GM23248 (cell line): ENCODE results near the gene ZBTB16.

Experiments used
- EZH2 ChIP-seq: fragments of 200-600 bp; sonication (generic); IDR thresholded peaks from 2 replicates; pipeline ENCODE4 v1.6.1; 2018; ENCODE audit warnings: antibody characterized with exemption, mild to moderate bottlenecking; ENCODE audit not compliant: insufficient read depth, poor library complexity, severe bottlenecking
- EZH2phosphoT487 ChIP-seq: fragments of 200-600 bp; sonication (generic); IDR thresholded peaks from 2 replicates; pipeline ENCODE4 v1.6.1; 2018; ENCODE audit warnings: antibody characterized with exemption, moderate library complexity, mild to moderate bottlenecking, low read depth; ENCODE audit not compliant: insufficient read depth

GRCh38 chr11:114156782-114157181 lies 97.3 kb downstream of the ZBTB16 start:
- no peak for TF ChIP-seq EZH2phosphoT487
- no peak for TF ChIP-seq EZH2
